Measurements from ENCODE around the gene SEMA4C.

GRCh38 chr2:96879545-96880040, 9.7 kb upstream of the SEMA4C start:
- TF ChIP-seq CTCF (IDR thresholded peaks at IDR 0.05) (no peak), POLR2A (IDR thresholded peaks at IDR 0.05) (no peak)

All from testis (tissue), 2 donors.